H9 (cell line): ENCODE data around the gene KRT81. TPM values are rescaled to one million over a fixed set of nuclear protein-coding genes. Genes with fewer than 3 reads are reported as not detected.

Source experiments
- DNase-seq: peaks from one replicate; pipeline ENCODE4 v3.0.0-alpha.2; 2017
- H2AFZ ChIP-seq: one replicate; pipeline ENCODE4 v1.6.1; 2013; ENCODE audit warnings: mild to moderate bottlenecking, low read length, control low read depth, moderate library complexity
- H2AK5ac ChIP-seq: 2 replicates; pipeline ENCODE4 v1.6.1; 2013; ENCODE audit warnings: low read length, control low read depth, mixed read lengths; ENCODE audit not compliant: insufficient read length
- H2BK120ac ChIP-seq: one replicate; pipeline ENCODE4 v1.6.1; 2013; ENCODE audit warnings: low read depth, mild to moderate bottlenecking, low read length, control low read depth, inconsistent platforms; ENCODE audit not compliant: poor library complexity, severe bottlenecking
- H2BK12ac ChIP-seq: 2 replicates; pipeline ENCODE4 v1.6.1; 2013; ENCODE audit warnings: low read length, control low read depth, mixed read lengths, low read depth; ENCODE audit not compliant: insufficient read length
- H2BK15ac ChIP-seq: 2 replicates; pipeline ENCODE4 v1.6.1; 2013; ENCODE audit warnings: low read depth, low read length, control low read depth
- H2BK20ac ChIP-seq: one replicate; pipeline ENCODE4 v1.6.1; 2013; ENCODE audit warnings: low read depth, mild to moderate bottlenecking, low read length, control low read depth, inconsistent platforms; ENCODE audit not compliant: poor library complexity, severe bottlenecking
- H2BK5ac ChIP-seq: 2 replicates; pipeline ENCODE4 v1.6.1; 2013; ENCODE audit warnings: low read length, control low read depth, mixed read lengths; ENCODE audit not compliant: insufficient read length
- H3K14ac ChIP-seq: 2 replicates; pipeline ENCODE4 v1.6.1; 2013; ENCODE audit warnings: low read length, control low read depth; ENCODE audit not compliant: insufficient read depth
- H3K18ac ChIP-seq: 2 replicates; pipeline ENCODE4 v1.6.1; 2013; ENCODE audit warnings: low read depth, mild to moderate bottlenecking, mixed read lengths, low read length, control low read depth; ENCODE audit not compliant: insufficient read length
- H3K23ac ChIP-seq: 2 replicates; pipeline ENCODE4 v1.6.1; 2013; ENCODE audit warnings: low read length, control low read depth, mixed read lengths, low read depth; ENCODE audit not compliant: insufficient read length
- H3K23me2 ChIP-seq: 2 replicates; pipeline ENCODE4 v1.6.1; 2013; ENCODE audit warnings: low read depth, mild to moderate bottlenecking, mixed read lengths, low read length, control low read depth; ENCODE audit not compliant: insufficient read length, poor library complexity, severe bottlenecking
- H3K27ac ChIP-seq: 2 replicates; pipeline ENCODE4 v1.5.1; 2013; ENCODE audit warnings: low read length, control low read depth, mixed read lengths, low read depth; ENCODE audit not compliant: insufficient read length
- H3K27me3 ChIP-seq: 2 replicates; pipeline ENCODE4 v1.6.1; 2013; ENCODE audit warnings: low read length, control low read depth, inconsistent platforms; ENCODE audit not compliant: insufficient read depth
- H3K4ac ChIP-seq: 2 replicates; pipeline ENCODE4 v1.6.1; 2013; ENCODE audit warnings: low read depth, mild to moderate bottlenecking, control low read depth, inconsistent platforms, low read length, moderate library complexity
- H3K4me1 ChIP-seq: 2 replicates; pipeline ENCODE4 v1.6.1; 2013; ENCODE audit warnings: low read length, control low read depth, inconsistent platforms; ENCODE audit not compliant: insufficient read depth
- H3K4me2 ChIP-seq: 2 replicates; pipeline ENCODE4 v1.6.1; 2013; ENCODE audit warnings: low read length, control low read depth, mixed read lengths; ENCODE audit not compliant: insufficient read length, insufficient read depth
- H3K56ac ChIP-seq: 2 replicates; pipeline ENCODE4 v1.6.1; 2013; ENCODE audit warnings: low read depth, mild to moderate bottlenecking, mixed read lengths, low read length, control low read depth; ENCODE audit not compliant: insufficient read length
- H3K79me1 ChIP-seq: 2 replicates; pipeline ENCODE4 v1.6.1; 2013; ENCODE audit warnings: low read depth, mild to moderate bottlenecking, moderate library complexity, low read length, control low read depth, inconsistent platforms; ENCODE audit not compliant: insufficient read depth, poor library complexity, severe bottlenecking
- H3K79me2 ChIP-seq: 2 replicates; pipeline ENCODE4 v1.6.1; 2013; ENCODE audit warnings: low read length, control low read depth, inconsistent platforms; ENCODE audit not compliant: insufficient read depth
- H3K9ac ChIP-seq: 2 replicates; pipeline ENCODE4 v1.6.1; 2013; ENCODE audit warnings: low read length, control low read depth, mixed read lengths; ENCODE audit not compliant: insufficient read length; ENCODE audit errors: extremely low read depth
- H3K9me3 ChIP-seq: one replicate; pipeline ENCODE4 v1.6.1; 2013; ENCODE audit warnings: low read depth, low read length, inconsistent platforms; ENCODE audit not compliant: control insufficient read depth
- H3T11ph ChIP-seq: one replicate; pipeline ENCODE4 v1.6.1; 2013; ENCODE audit warnings: mild to moderate bottlenecking, low read length, control low read depth, inconsistent platforms
- H4K20me1 ChIP-seq: one replicate; pipeline ENCODE4 v1.6.1; 2013; ENCODE audit not compliant: control insufficient read depth, insufficient read length, insufficient read depth
- H4K5ac ChIP-seq: 2 replicates; pipeline ENCODE4 v1.6.1; 2013; ENCODE audit warnings: low read depth, mild to moderate bottlenecking, mixed read lengths, low read length, control low read depth; ENCODE audit not compliant: insufficient read length
- H4K8ac ChIP-seq: replicated peaks from 2 replicates; pipeline ENCODE4 v1.6.1; 2013; ENCODE audit warnings: low read length, control low read depth, mixed read lengths, low read depth; ENCODE audit not compliant: insufficient read length
- H4K91ac ChIP-seq: 2 replicates; pipeline ENCODE4 v1.6.1; 2013; ENCODE audit warnings: low read depth, mild to moderate bottlenecking, moderate library complexity, mixed read lengths, low read length, control low read depth; ENCODE audit not compliant: insufficient read length
- H3K27ac Mint-ChIP-seq, 3 experiments: 2 replicates in 2 of 3; 3 replicates in 1 of 3; pipeline ENCODE4 v1.8.0; 2020 to 2021; ENCODE audit warnings: mixed read lengths in 3 of 3, mild to moderate bottlenecking in 1 of 3, moderate library complexity in 1 of 3
- H3K27me3 Mint-ChIP-seq: 2 replicates; pipeline ENCODE4 v1.8.0; 2021; ENCODE audit warnings: low read depth, mild to moderate bottlenecking, moderate library complexity, mixed read lengths
- H3K36me3 Mint-ChIP-seq, 3 experiments: 2 replicates in 2 of 3; 3 replicates in 1 of 3; pipeline ENCODE4 v1.8.0; 2020 to 2021; ENCODE audit warnings: low read depth in 3 of 3, mixed read lengths in 3 of 3; ENCODE audit not compliant: insufficient read depth in 1 of 3
- H3K4me1 Mint-ChIP-seq, 2 experiments: 2 replicates each; pipeline ENCODE4 v1.8.0; 2020; ENCODE audit warnings: mixed read lengths in 2 of 2
- H3K4me3 Mint-ChIP-seq, 2 experiments: 2 replicates in 1 of 2; 3 replicates in 1 of 2; pipeline ENCODE4 v1.8.0; 2020 to 2021; ENCODE audit warnings: mild to moderate bottlenecking in 2 of 2, mixed read lengths in 2 of 2, moderate library complexity in 1 of 2
- H3K9me3 Mint-ChIP-seq, 2 experiments: 2 replicates in 1 of 2; 3 replicates in 1 of 2; pipeline ENCODE4 v1.8.0; 2020; ENCODE audit warnings: mild to moderate bottlenecking in 2 of 2, mixed read lengths in 2 of 2, moderate library complexity in 1 of 2
- CTCF ChIP-seq: fragments of 200-600 bp; sonication (generic); conservative IDR thresholded peaks from 3 replicates; pipeline ENCODE4 v1.8.0; 2021; ENCODE audit warnings: antibody characterized with exemption, mild to moderate bottlenecking
- WGBS: extraction: QIAGEN DNeasy Blood & Tissue Kit; methylation state at CpG from one replicate; pipeline ENCODE4 v1.1.7; 2013; ENCODE audit warnings: missing lambda C conversion rate, low lambda C conversion rate, mixed read lengths; ENCODE audit not compliant: insufficient read length; ENCODE audit errors: extremely low coverage; 5-methylcytosine and 5-hydroxymethylcytosine counted together
- total RNA-seq: library from RNA; stranded (reverse); gene quantifications from 2 replicates; pipeline ENCODE4 v1.2.1, GENCODE V29; 2021

Gene KRT81
- total RNA-seq, 1 experiment from 2014 or later, result not detected

DNA sequence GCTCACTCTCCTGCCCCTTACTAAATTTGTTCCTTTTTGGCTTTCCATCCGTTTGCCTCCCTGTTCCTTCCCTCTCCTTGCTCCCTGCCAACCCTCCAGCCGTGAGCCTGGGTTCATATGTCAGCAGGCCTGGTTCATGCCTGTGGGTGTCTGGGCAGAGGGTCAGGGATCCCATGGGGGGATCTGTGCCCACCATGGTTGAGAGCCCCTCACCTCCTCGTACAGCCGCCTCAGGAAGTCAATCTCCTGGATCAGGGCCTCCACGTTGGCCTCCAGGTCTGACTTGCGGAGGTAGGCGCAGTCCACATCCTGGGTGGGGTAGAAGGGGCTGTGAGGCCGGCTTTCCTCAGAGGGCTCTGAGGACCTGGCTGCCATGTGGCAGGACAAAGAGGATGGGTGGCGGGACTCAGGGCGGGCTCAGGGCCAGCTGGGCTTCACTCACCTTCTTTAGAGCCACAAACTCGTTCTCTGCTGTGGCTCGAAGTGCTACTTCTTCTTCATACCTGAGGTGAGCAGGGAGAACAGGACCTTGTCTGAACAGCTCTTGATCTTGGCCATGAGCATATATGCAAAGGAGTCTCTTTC, 26.2 kb upstream of the KRT81 start:
- H2BK5ac ChIP-seq, result no peak overlapping the region
- no peak overlapping the region for H3K23ac ChIP-seq
- no peak overlapping the region for H2AK5ac ChIP-seq
- H4K91ac ChIP-seq, result no peak overlapping the region
- DNase-seq, result no peak
- H3K27me3 Mint-ChIP-seq, result peaks cover 37% of the 10 kb centered on the region
- H3K79me2 ChIP-seq, result no peaks in the 10 kb centered on the region
- WGBS, result no CpG with 5 or more reads among the region's 12 CpGs
- H3K4me1 ChIP-seq, result no peaks in the 10 kb centered on the region
- H3K27ac ChIP-seq, result no peak overlapping the region
- no peak overlapping the region for H4K8ac ChIP-seq
- no peaks in the 10 kb centered on the region for H3K4me1 Mint-ChIP-seq
- no peak overlapping the region for H2AFZ ChIP-seq
- no peaks in the 10 kb centered on the region for H3K9me3 Mint-ChIP-seq
- no peak overlapping the region for H3K18ac ChIP-seq
- H3K36me3 Mint-ChIP-seq, result no peaks in the 10 kb centered on the region
- H2BK20ac ChIP-seq, result no peak overlapping the region
- H3K4me2 ChIP-seq, result no peak overlapping the region
- no peak overlapping the region for H3K14ac ChIP-seq
- no peaks in the 10 kb centered on the region for H3K79me1 ChIP-seq
- H2BK120ac ChIP-seq, result no peak overlapping the region
- no peaks in the 10 kb centered on the region for H3K27me3 ChIP-seq
- no peaks in the 10 kb centered on the region for H3K23me2 ChIP-seq
- H3K9ac ChIP-seq, result no peak overlapping the region
- no peak overlapping the region for H3T11ph ChIP-seq
- H3K27ac Mint-ChIP-seq, result no peak overlapping the region
- no peak overlapping the region for H2BK15ac ChIP-seq
- H4K20me1 ChIP-seq, result no peaks in the 10 kb centered on the region
- no peak overlapping the region for H4K5ac ChIP-seq
- H3K4ac ChIP-seq, result no peak overlapping the region
- no peaks in the 10 kb centered on the region for H3K9me3 ChIP-seq
- no peak overlapping the region for H2BK12ac ChIP-seq
- no peak overlapping the region for H3K4me3 Mint-ChIP-seq
- H3K56ac ChIP-seq, result no peak overlapping the region
- no peak for TF ChIP-seq CTCF
